HG03469 (cell line): ENCODE measurements around the gene KRT31.
"Not testable (repeated sequence)": the region's sequence is repeated elsewhere in the genome, so short reads cannot be mapped to it uniquely, and the experiment has no call there.

ENCODE experiments used
- ATAC-seq: cut with Tn5 transposase; IDR thresholded peaks from one replicate; pipeline ENCODE4 v1.9.1; 2021; ENCODE audit warnings: mild to moderate bottlenecking, moderate library complexity, moderate number of reproducible peaks; ENCODE audit not compliant: unreplicated experiment

Gene KRT31

DNA sequence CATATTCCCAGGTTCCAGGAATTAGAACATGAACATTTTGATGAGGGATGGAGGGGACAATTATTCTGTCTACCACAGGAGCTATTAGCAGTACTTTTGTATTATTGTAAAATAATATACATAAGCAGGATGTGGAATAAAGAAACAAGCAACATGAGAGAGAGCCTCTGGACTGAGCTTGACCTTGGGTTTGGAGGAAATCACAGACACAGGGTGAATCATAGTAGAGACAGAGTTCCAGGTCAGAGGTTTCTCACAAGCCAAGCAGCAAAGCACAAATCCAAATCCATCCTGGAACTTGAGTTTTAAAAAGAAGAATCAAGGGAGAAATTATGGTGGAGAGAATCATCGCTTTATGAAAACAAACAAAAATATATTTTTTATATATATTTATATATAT is 5.1 kb downstream of the KRT31 start:
- no peak for ATAC-seq

DNA sequence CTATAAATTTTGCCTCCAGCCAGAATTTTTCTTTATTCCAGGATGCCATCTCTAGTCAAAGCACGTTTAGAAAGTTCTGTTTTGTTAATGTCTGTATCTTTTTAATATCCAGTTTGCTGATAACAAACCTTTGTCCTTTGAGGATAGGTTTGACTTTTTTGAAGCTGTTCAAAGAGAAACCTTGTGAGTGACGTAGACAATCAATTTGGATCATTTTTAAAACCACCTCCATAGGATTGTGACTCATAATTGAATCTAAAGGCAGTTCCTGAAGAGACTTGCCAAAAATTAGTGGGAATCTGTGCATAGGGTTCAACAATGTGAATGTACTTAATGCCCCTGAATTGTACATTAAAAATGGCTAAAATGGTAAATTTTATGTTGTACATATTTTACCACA is 5.9 kb downstream of the KRT31 start:
- ATAC-seq: no peak

DNA sequence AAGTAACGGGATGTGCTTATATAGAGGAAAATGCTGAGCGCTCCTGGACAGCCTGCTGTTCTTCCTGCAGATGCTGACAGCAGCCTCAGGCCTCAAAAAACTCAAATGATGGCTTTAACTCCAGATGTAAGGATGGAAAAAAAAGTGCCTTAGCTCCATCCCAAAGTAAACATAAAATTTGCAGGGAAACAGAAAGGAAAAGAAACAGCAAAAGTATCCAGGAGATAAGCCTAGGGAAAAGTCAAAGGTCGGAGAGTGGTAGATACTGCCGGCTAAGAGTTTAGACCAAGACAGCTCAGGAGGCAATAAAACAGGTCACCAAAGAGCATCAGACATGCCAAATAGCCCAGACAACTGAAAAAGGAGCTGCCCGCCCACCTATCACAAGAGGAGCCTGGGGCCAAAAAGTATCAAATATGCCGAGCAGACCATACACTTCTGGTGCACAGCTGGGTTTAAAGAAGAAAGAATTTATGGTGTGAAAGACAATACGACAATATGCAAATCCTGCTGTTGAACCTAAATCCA is 6.9 kb downstream of the KRT31 start:
- no peak for ATAC-seq

DNA sequence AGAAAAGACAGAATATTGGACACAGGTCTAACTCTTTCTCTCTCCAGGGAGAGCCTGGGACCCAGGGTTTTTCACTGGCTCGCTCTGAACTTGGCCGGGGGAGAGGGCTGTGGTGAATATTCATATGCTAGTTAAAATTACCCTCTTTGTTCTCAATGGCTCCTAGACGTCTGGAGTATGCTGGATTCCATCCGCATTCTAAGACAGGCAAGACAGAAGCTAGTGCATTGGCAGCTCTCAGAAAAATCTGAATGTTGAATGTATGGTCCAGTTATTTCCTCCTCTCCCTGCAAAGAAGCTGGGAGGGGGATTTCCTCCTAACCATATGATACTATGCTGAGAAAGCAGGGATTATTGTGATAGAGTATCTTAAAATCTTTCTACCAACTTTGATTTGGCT is 9.7 kb downstream of the KRT31 start:
- no peak for ATAC-seq

DNA sequence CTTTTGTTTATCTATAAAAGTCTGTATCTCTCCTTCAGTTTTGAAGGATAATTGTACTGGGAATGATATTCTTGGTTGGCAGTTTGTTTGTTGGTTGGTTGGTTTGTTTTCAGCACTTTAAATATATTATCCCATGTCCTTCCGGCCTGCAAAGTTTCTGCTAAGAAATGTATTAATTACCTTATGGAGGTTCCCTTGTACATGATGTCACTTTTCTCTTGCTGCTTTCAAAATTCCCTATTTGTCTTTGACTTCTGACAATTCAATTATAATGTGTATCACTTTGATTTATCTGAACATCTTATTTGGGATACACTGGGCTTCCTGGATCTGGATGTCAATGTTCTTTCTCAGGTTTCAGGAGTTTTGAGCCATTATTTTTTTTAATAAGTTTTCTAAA is 11.2 kb downstream of the KRT31 start:
- no peak for ATAC-seq

DNA sequence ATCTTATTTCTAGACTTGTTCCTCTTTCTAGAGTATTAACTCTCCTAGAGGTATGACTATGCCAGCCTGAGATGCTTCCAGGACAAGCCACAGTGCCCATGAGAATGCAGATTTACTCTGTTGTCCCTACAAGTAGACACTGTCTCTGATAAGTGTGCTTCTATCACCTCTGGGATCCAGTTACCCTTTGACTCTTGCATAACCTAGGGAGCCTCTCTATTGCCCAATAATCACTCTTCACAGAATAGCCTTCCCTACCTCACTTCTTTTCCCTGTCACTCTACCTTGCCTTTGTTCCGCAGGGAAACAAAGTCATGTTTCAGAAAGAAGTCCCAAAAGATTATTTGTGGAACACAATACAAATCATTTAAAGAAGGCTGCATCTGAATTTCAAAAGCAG is 13.7 kb downstream of the KRT31 start:
- no peak for ATAC-seq

DNA sequence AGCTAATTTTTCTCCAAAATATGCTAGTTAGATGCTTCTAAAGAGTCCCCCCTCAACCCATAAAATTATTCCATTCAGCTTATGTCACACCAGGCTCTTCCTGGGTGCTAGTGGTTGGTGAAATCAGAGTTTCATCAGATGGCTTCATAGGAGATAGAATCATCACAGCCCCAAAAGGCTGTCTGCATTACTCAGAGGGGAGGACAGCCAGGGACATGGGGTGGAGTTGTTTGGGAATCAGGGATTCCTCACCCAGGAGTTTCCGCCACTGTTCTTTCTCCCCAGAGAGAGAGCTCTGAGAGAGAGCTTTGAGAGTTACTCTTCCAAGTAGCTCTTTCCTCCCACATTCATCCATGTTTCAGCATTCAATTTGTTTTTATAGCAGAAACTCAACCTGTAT is 15.0 kb downstream of the KRT31 start:
- ATAC-seq: no peak

DNA sequence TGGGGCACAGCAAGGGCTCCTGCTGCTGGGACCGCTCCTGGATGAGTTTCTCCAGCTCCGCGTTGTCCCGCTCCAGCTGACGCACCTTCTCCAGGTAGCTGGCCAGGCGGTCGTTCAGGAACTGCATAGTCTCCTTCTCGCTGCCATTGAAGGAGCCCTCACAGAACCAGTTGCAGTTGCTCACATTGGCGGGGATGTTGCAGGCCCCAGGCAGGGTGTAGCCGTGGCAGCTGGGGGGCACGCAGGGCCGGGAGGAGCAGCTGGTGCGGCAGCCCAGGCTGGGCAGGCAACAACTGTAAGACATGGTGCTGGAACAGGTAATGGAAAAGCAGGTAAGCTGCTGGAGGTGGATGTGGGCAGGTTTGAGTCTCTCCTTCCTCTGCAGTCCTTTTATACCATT is 15.5 kb downstream of the KRT31 start, which contains the start of gene KRT34:
KRT34 (minus strand) TSS at position 364 of the 400 bp plus-strand sequence; CDS start at position 304, 60 bp downstream.
- not testable (repeated sequence) for ATAC-seq

DNA sequence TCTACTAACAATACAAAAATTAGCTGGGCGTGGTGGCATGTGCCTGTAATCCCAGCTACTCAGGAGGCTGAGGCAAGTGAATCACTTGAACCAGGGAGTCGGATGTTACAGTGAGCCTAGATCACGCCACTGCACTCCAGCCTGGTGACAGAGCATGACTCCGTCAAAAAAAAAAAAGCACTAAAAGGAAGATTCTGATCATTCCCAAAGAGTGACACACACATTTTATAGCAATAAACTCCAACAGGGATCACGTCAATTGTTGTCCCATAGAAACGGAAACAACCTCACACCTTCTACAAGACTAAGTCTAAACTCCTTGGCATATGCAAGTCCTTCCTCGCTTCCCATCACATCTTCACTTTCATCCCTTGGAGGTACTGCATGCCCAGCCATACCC is 17.3 kb downstream of the KRT31 start:
- not testable (repeated sequence) for ATAC-seq

DNA sequence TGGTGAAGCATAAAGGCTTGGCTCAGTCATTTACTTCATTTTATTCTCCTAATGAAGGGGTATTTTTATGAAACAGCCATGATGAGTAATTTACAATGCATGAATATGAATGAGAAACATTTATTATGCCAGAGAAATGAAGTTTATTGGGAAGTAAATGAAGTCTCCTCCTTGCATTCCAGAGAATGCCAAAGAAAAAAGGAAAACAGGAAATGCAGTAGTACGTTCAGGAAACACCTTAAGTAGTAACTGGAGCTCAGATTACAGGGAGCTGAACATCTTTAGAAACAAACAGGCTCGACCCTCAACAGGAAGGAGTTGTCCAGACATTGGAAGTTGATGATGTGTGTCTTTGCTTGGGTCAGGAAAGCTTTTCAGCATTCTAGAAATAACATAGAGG is 19.9 kb downstream of the KRT31 start:
- ATAC-seq: no peak

DNA sequence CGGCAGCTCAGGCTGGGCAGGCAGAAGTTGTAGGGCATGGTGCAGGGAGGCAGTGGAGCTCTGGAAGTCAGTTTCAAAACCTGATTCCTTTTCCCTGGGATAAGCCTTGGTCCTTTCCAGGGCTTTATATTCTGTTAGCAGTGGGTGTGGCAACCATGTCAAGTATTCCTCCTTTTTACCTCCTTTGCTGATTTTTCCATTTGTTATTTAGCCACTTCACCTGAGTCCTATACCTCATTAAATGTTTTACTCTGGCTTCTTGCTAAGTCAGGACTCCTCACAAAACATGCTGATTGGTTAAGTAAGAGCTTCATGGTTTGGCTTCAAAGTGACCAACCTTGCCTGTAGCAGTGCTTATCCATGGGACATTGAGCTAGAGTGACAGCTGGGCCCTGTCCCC is 27.7 kb downstream of the KRT31 start, which contains the start of gene KRT33B:
KRT33B (minus strand) TSS at position 101 of the 400 bp plus-strand sequence; CDS start at position 38, 63 bp downstream.
- no peak for ATAC-seq

DNA sequence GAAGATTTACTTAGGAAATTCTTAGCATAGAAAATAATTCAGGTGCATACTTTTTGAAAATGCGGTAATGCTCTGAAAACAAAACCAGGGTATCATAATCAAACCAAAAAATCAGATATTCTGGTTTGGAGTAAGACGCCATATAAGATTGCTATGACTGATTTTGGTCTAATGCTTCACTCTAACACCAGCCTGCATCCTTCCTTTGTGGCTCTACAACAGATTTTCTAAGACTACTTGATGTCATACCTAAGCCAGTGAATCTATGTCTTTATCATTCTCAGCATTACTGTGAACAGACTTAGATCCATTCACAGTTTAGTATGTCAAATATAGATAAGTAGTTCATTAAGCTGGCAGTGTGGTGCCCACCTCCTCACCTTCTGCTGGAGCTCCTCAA is 28.4 kb downstream of the KRT31 start:
- ATAC-seq: no peak

DNA sequence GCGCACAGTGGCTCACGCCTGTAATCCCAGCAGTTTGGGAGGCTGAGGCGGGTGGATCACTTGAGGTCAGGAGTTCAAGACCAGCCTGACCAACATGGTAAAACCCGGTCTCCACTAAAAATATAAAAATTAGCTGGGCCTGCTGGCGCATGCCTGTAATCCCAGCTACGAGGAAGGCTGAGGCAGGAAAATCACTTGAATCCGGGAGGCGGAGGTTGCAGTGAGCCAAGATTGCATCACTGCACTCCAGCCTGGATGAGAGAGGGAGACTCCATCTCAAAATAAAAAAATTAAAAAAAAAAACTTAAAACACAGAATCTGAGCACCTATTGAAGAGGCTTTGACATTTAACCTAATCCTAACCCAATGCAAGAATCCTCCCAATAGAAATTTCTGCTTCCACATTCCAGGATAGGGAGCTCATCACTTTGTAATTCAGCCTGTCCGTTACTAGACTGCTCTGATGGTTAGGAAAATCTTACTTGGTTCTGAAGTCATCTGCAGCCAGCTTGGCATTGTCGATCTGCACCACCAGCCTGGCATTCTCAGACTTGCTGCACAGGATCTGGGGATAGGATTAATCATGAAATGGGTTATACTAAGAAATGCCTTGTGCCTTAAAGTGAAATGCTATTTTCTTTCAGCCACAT is 29.9 kb downstream of the KRT31 start:
- no peak for ATAC-seq

DNA sequence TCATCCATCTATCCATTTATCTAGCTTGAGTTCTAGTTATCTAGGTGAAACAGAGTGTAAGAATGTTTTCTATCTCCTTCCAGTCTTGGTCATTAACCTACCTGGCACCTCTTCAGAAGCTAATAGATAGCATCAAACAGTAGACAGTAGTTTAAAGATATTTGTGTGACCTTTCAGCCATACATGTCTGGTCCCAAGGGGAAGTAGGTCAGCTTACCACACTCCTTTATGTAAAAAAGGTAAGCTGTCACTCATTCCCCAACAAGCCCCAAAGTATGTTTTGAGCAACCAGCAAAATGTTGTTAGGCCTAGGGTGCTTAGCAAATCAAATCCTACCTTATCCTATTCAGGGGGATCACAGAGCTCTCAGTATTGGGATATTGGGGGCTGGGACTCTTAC is 31.3 kb downstream of the KRT31 start:
- no peak for ATAC-seq

DNA sequence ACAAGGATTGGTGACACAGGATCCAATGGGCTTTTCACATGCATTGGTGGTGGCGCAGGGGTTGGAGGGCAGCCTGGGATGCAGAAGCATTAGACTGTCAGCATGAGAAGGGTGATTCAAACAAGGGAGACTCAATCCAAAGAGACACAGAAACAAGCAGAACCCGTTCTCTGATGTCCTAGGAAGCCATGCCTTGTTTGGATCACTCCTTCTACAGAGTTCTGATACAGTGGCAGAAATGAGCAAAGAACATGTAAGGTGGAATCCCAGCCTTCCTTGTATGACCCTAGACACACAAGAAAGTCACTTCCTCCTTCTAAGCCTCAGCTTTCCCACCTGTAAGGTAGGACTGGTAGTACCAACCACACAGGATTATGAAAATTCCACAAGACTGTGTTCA is 33.5 kb downstream of the KRT31 start:
- no peak for ATAC-seq

DNA sequence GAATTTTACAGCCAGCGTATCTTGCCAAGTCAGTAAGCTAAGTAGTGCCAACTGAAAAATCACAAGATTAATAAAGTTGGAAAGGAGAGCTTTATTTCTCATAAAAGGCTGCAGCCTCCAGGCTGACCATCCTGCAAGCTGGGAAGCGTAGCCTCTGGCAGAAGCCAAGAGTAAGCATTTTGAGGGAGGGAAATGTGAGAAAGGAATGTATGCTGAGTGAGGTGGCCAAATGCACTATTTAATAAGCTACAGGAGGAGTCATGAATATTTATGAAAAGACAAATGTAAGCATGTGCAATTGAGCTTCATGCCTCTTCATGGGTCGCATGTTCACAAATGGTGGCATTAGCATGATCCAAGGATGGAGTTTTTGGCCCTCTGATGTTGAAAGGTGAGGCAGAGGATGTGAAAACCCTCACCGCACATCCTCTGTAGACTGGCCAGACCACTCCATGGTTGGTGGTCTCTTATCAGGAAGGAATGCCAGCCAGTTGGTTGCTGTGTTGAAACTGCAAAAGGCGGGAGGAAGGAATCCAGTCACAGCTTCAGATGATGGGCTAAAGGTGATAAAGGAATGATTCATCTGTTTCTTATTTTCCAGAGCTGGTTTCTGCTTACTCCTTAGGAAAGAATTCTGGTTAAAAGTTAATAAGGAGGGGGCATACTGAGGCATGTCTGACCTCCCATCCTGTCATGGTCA is 37.0 kb downstream of the KRT31 start:
- no peak for ATAC-seq

DNA sequence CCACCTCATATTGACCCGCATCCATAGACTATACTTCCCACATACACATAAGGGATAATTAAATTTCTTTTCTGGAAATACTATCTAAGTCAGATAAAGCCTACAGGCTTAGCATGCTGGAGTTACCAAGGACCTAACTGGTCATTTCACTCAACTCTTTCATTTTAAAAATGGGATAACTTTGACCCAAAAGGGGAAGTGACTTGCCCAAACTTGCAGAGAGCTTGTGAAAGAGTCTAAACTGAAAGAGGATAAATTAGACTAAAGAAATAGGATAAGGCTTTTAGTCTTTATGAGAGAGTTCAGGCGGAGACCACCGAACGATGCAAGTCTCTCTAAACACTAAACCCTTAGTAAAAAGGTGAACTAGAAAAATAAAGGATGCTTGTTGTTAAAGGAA is 42.9 kb downstream of the KRT31 start:
- no peak for ATAC-seq

DNA sequence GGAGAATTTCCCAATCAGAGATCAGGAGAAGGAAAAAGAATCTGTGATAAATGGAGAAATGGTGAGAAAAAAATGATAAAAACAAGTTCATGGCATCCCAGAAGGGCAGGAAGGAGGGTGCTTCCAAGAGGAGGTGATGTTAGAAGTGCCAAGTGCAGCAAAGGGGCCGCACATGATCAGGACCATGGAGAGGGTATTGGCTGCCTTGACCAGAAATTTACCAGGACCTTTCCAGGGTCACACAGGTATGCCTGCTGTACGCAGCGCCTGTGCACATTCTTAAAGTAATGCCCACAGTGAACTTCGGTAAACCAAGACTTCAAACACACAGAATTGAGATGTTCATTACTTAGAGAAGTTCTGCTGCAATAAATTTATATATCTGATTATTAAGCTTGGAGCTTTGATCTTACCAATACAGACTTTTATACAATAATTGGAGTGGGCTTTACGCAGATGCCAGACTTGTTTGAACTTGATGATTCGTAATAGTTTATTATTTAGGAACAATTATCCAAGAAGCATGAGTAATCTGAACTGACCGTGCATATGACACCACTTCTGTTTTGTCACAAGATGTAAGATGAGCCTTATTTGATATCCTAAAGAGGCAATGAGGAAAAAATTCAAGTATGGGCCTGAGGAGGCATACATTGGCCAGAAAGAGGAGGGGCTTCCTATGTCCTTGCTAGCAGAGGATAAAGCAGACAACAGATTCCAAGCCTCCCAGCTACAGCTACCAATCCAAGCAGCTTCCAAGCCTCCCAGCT is 44.6 kb downstream of the KRT31 start:
- ATAC-seq: no peak

DNA sequence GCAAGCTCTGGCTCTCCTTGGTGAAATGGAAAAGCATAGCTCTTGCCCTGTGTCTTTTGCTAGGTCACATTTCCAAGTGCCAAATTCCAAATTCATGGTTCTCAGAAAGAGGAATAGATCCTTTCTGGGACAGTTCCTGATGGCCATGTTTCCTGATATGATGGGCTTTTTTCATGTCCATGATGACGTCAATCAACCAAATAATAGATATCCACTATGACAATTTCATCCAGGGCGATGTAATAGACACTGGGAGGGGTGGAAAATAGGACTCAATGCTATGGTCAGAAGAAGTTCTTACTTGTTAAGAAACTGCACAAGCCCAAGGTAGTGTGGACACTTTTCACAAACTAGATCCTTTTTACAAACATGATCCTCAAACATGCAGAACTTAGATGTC is 46.2 kb downstream of the KRT31 start:
- ATAC-seq: no peak

DNA sequence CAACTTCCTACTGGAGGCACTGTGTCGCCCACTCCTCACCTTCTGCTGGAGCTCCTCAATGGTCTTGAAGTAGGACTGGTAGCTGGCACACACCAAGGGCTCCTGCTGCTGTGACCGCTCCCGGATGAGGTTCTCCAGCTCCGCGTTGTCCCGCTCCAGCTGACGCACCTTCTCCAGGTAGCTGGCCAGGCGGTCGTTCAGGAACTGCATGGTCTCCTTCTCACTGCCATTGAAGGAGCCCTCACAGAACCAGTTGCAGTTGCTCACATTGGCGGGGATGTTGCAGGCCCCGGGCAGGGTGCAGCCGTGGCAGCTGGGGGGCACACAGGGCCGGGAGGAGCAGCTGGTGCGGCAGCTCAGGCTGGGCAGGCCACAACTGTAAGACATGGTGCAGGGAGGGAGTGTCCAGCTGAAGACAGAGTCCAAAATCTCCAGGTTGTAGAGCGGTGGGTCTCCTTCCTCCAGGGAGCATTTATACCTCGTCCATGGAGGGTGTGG is 47.0 kb downstream of the KRT31 start, which contains the start of gene KRT33A:
KRT33A (minus strand) TSS at position 448 of the 498 bp plus-strand sequence; CDS start at position 387, 61 bp downstream.
- ATAC-seq: not testable (repeated sequence)
